ENCODE results near the gene TJP3.

The TJP3 gene

GRCh38 chr19:3687774-3688706 is 20.1 kb upstream of the TJP3 start:
- no peak overlapping the region for H3K4me3 ChIP-seq (ENCODE audit: low read depth, low read length)
- no peak for DNase-seq (ENCODE audit: low read depth)
- TF ChIP-seq CTCF (IDR thresholded peaks at IDR 0.05; ENCODE audit: control insufficient read depth, extremely low read depth, insufficient read depth): no peak

GRCh38 chr19:3690551-3691371 is 17.4 kb upstream of the TJP3 start:
- TF ChIP-seq CTCF (IDR thresholded peaks at IDR 0.05; ENCODE audit: control insufficient read depth, extremely low read depth, insufficient read depth): no peak
- DNase-seq (ENCODE audit: low read depth): no peak

GRCh38 chr19:3691372-3691716 is 16.8 kb upstream of the TJP3 start:
- DNase-seq (ENCODE audit: low read depth): no peak
- TF ChIP-seq CTCF (IDR thresholded peaks at IDR 0.05; ENCODE audit: control insufficient read depth, extremely low read depth, insufficient read depth): no peak
- H3K4me3 ChIP-seq (ENCODE audit: low read depth, low read length): no peak overlapping the region

More at GRCh38 chr19:3690551-3691371, 17.4 kb upstream of the TJP3 start:
- H3K4me3 ChIP-seq (ENCODE audit: low read depth, low read length): no peak overlapping the region

GRCh38 chr19:3691726-3692125 is 16.5 kb upstream of the TJP3 start:
- DNase-seq (ENCODE audit: low read depth): no peak
- TF ChIP-seq CTCF (IDR thresholded peaks at IDR 0.05; ENCODE audit: control insufficient read depth, extremely low read depth, insufficient read depth): no peak
- H3K4me3 ChIP-seq (ENCODE audit: low read depth, low read length): no peak overlapping the region

GRCh38 chr19:3692141-3693024 is 15.8 kb upstream of the TJP3 start:
- no peak overlapping the region for H3K4me3 ChIP-seq (ENCODE audit: low read depth, low read length)
- no peak for DNase-seq (ENCODE audit: low read depth)
- TF ChIP-seq CTCF (IDR thresholded peaks at IDR 0.05; ENCODE audit: control insufficient read depth, extremely low read depth, insufficient read depth): peak; percentile 39
